GM12878 (cell line): ENCODE results near the gene XPOT. TPM values are rescaled to one million over a fixed set of nuclear protein-coding genes. Genes with fewer than 3 reads are reported as not detected.

Experiments
- ATAC-seq: fragments of 200-7000 bp; cut with Tn5 transposase; 3 replicates; pipeline ENCODE4 v1.9.1; 2020; ENCODE audit warnings: mild to moderate bottlenecking, moderate library complexity
- BruUV-seq: library from RNA; stranded (reverse); fragments of 400-500 nt; replicated peaks from 2 replicates; lab custom pipeline; 2021; lab: Mats Ljungman, UMichigan
- CTCF ChIA-PET: fragments of 300-600 bp; sonication (Branson Sonifier 250); formaldehyde crosslinking; extraction: SDS; loops from one replicate; lab custom pipeline; 2021; ENCODE audit warnings: inconsistent platforms; lab: Yijun Ruan, JAX
- POLR2A ChIA-PET: fragments of 350-600 bp; formaldehyde crosslinking; extraction: SDS; loops from one replicate; lab custom pipeline; 2021; ENCODE audit warnings: inconsistent platforms; lab: Charles Lee
- RAD21 ChIA-PET: fragments of 300-600 bp; sonication (Branson Sonifier 250); formaldehyde crosslinking; loops from one replicate; lab custom pipeline; 2023; ENCODE audit warnings: antibody characterized with exemption; ENCODE audit not compliant: unreplicated experiment; lab: Charles Lee
- SMC1A ChIA-PET: fragments of 300-600 bp; sonication (Branson Sonifier 250); formaldehyde crosslinking; loops from one replicate; lab custom pipeline; 2023; ENCODE audit not compliant: unreplicated experiment, uncharacterized antibody; lab: Charles Lee
- DNase-seq: peaks from one replicate; pipeline ENCODE4 v3.0.0-alpha.2; 2011; ENCODE audit warnings: low read depth, low spot score
- FAIRE-seq: peaks from 3 replicates; lab custom pipeline; 2011; peaks lifted over from hg19 to GRCh38; lab: Jason Lieb, UNC
- H2AFZ ChIP-seq: 2 replicates; pipeline ENCODE4 v1.6.0; 2011; ENCODE audit warnings: low read depth, low read length, control low read depth; ENCODE audit not compliant: control insufficient read depth
- H3K27ac ChIP-seq: 2 replicates; pipeline ENCODE4 v1.5.1; 2011; ENCODE audit warnings: control low read depth; ENCODE audit not compliant: control insufficient read depth, insufficient read depth
- H3K27me3 ChIP-seq, 2 experiments: replicated peaks in 1 of 2; 2 replicates each; pipeline versions ENCODE4 v1.6.0 to v1.6.1; 2011; ENCODE audit warnings: low read length in 1 of 2; ENCODE audit not compliant: control insufficient read depth in 2 of 2, insufficient read depth in 2 of 2
- H3K36me3 ChIP-seq, 2 experiments: 2 replicates each; pipeline ENCODE4 v1.5.1; 2011; ENCODE audit warnings: low read length in 1 of 2; ENCODE audit not compliant: control insufficient read depth in 2 of 2, insufficient read depth in 2 of 2
- H3K4me1 ChIP-seq: 2 replicates; pipeline ENCODE4 v1.6.1; 2011; ENCODE audit warnings: mild to moderate bottlenecking, low read length, moderate library complexity, mixed read lengths; ENCODE audit not compliant: control insufficient read depth, insufficient read depth
- H3K4me2 ChIP-seq: 2 replicates; pipeline ENCODE4 v1.6.0; 2011; ENCODE audit warnings: control low read depth; ENCODE audit not compliant: control insufficient read depth, insufficient read depth
- H3K4me3 ChIP-seq: fragments of 200-600 bp; sonication (generic); 2 replicates; pipeline ENCODE4 v1.5.1; 2016
- H3K79me2 ChIP-seq: 2 replicates; pipeline ENCODE4 v1.6.0; 2011; ENCODE audit warnings: low read length; ENCODE audit not compliant: control insufficient read depth, insufficient read depth
- H3K9ac ChIP-seq: 2 replicates; pipeline ENCODE4 v1.8.0; 2011; ENCODE audit warnings: low read length, control low read depth, mixed read lengths; ENCODE audit not compliant: control insufficient read depth, insufficient read depth
- H3K9me3 ChIP-seq: replicated peaks from 3 replicates; pipeline ENCODE4 v1.5.1; 2011; ENCODE audit warnings: mild to moderate bottlenecking, low read length; ENCODE audit not compliant: control insufficient read depth, insufficient read depth
- H4K20me1 ChIP-seq: 2 replicates; pipeline ENCODE4 v1.6.0; 2011; ENCODE audit not compliant: control insufficient read depth, insufficient read depth
- ZZZ3 ChIP-seq: IDR thresholded peaks from 2 replicates; pipeline ENCODE4 v1.6.1; 2011; ENCODE audit warnings: low read depth; ENCODE audit not compliant: control insufficient read depth, insufficient read length
- WGBS: methylation state at CpG from one replicate; pipeline ENCODE4 v1.1.6; 2016; ENCODE audit warnings: low lambda C conversion rate; ENCODE audit not compliant: insufficient replicate concordance, insufficient coverage; ENCODE audit errors: missing lambda C conversion rate; 5-methylcytosine and 5-hydroxymethylcytosine counted together
- in situ Hi-C: fragments of 300-500 bp; cut with MboI; formaldehyde crosslinking; loops from 9 replicates; pipeline ENCODE4 v1.14.3; 2018; ENCODE audit warnings: mixed read lengths
- intact Hi-C: fragments of 100-400 bp; cut with micrococcal nuclease; formaldehyde crosslinking; loops from one replicate; pipeline ENCODE4 v1.14.2; 2022; ENCODE audit not compliant: unreplicated experiment
- polyA plus RNA-seq, 11 experiments: library from polyadenylated mRNA; depleted of rRNA in 4 of 11; unstranded in 6 of 11; stranded (reverse) in 5 of 11; fragments of >200 nt; fragmentation: Nextera tagmentation in 4 of 11; fragmentation: Illumina TruSeq in 1 of 11; extraction: Ambion mirVana in 4 of 11; extraction: Trizol in 1 of 11; gene quantifications; 1 replicate in 1 of 11; 2 replicates in 10 of 11; pipeline versions ENCODE4 v1.2.1 to v1.2.3, GENCODE V29; 2011 to 2016; ENCODE audit warnings: inconsistent platforms in 2 of 11, missing spikeins in 2 of 11, low read depth in 1 of 11
- total RNA-seq, 4 experiments: library from RNA; depleted of rRNA in 3 of 4; stranded (reverse); fragments of >200 nt in 3 of 4; fragmentation: Illumina TruSeq in 1 of 4; extraction: Trizol in 1 of 4; gene quantifications; 2 replicates each; pipeline versions ENCODE4 v1.2.1 to v1.2.3, GENCODE V29; 2013 to 2021
- TF ChIP-seq, protein P1 (sequence below): IDR thresholded peaks from 2 replicates; pipeline ENCODE4 v1.6.1; 2012; ENCODE audit warnings: improper control_type of control experiment, low read depth, low read length; ENCODE audit not compliant: insufficient replicate concordance
- TF ChIP-seq, protein P2 (sequence below): IDR thresholded peaks from 2 replicates; pipeline ENCODE4 v1.6.1; 2012; ENCODE audit warnings: low read depth, low read length, improper control_type of control experiment

The XPOT gene
- total and polyA plus RNA-seq, 10 of the 15 experiments (the other 5 are each of a cell fraction or from before 2014, with no cell fraction given): 11.9 to 66.3 (median 54.7) TPM

- ChIA-PET SMC1A (interaction anchor here (1.1 kb wide), 1 partner anchor 9 kb away, joined by 6 read pairs; no protein-coding TSS in a partner anchor), POLR2A (interaction anchor here (0.6 kb wide), 1 partner anchor 21 kb away, joined by 5 read pairs; no protein-coding TSS in a partner anchor), CTCF (no interaction called here), RAD21 (no interaction called here)
- FAIRE-seq: no peak
- no peak for DNase-seq
- H3K9ac ChIP-seq: no peak overlapping the region
- no peaks in the 10 kb centered on the region for H3K4me1 ChIP-seq
- H3K36me3 ChIP-seq: peaks cover 0 to 32% of the 10 kb centered on the region in 2 experiments
- H4K20me1 ChIP-seq: no peaks in the 10 kb centered on the region
- H3K9me3 ChIP-seq: no peaks in the 10 kb centered on the region
- intact Hi-C loops: no loop called here
- ATAC-seq: no peak
- no TSS peak for BruUV-seq
- H3K27me3 ChIP-seq: no peaks in the 10 kb centered on the region
- H3K27ac ChIP-seq: no peak overlapping the region
- H3K79me2 ChIP-seq: no peaks in the 10 kb centered on the region
- in situ Hi-C loops: no loop called here
- no peak overlapping the region for H2AFZ ChIP-seq
- H3K4me2 ChIP-seq: no peak overlapping the region
- WGBS: 94% methylated on average over 2 of the region's 2 CpGs
- TF ChIP-seq ZZZ3: no peak
- TF ChIP-seq, protein P1, sequence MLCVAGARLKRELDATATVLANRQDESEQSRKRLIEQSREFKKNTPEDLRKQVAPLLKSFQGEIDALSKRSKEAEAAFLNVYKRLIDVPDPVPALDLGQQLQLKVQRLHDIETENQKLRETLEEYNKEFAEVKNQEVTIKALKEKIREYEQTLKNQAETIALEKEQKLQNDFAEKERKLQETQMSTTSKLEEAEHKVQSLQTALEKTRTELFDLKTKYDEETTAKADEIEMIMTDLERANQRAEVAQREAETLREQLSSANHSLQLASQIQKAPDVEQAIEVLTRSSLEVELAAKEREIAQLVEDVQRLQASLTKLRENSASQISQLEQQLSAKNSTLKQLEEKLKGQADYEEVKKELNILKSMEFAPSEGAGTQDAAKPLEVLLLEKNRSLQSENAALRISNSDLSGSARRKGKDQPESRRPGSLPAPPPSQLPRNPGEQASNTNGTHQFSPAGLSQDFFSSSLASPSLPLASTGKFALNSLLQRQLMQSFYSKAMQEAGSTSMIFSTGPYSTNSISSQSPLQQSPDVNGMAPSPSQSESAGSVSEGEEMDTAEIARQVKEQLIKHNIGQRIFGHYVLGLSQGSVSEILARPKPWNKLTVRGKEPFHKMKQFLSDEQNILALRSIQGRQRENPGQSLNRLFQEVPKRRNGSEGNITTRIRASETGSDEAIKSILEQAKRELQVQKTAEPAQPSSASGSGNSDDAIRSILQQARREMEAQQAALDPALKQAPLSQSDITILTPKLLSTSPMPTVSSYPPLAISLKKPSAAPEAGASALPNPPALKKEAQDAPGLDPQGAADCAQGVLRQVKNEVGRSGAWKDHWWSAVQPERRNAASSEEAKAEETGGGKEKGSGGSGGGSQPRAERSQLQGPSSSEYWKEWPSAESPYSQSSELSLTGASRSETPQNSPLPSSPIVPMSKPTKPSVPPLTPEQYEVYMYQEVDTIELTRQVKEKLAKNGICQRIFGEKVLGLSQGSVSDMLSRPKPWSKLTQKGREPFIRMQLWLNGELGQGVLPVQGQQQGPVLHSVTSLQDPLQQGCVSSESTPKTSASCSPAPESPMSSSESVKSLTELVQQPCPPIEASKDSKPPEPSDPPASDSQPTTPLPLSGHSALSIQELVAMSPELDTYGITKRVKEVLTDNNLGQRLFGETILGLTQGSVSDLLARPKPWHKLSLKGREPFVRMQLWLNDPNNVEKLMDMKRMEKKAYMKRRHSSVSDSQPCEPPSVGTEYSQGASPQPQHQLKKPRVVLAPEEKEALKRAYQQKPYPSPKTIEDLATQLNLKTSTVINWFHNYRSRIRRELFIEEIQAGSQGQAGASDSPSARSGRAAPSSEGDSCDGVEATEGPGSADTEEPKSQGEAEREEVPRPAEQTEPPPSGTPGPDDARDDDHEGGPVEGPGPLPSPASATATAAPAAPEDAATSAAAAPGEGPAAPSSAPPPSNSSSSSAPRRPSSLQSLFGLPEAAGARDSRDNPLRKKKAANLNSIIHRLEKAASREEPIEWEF: no peak
- TF ChIP-seq, protein P2, sequence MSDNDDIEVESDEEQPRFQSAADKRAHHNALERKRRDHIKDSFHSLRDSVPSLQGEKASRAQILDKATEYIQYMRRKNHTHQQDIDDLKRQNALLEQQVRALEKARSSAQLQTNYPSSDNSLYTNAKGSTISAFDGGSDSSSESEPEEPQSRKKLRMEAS: no peak
- H3K4me3 ChIP-seq: no peak overlapping the region
Observed at GRCh38 chr12:64496839-64497400, 92.7 kb downstream of the XPOT start.
